GM18867 (cell line): ENCODE results near the gene THEMIS2.

ENCODE experiments used
- ATAC-seq: cut with Tn5 transposase; IDR thresholded peaks from one replicate; pipeline ENCODE4 v1.9.1; 2021; ENCODE audit warnings: mild to moderate bottlenecking, moderate library complexity; ENCODE audit not compliant: unreplicated experiment

THEMIS2 gene

GRCh38 chr1:27885114-27885528, 12.8 kb downstream of the THEMIS2 start:
- no peak for ATAC-seq

GRCh38 chr1:27885621-27886352, 13.4 kb downstream of the THEMIS2 start:
- ATAC-seq, result no peak

DNA sequence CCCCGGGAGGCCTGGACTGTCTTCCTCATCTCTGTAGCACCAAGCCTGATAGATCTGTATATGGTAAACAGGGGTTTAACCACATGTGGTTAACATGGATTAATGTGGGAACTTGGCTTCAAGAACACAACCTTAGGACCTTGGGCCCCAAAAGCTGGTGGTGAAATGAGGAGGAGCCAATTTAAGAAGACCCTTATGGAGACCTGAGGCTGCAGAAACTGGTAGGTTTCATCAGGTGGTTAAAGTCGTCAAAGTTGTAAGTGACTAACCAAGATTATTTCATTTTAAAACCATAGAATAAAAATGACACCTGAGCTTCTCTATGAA, 14.0 kb downstream of the THEMIS2 start:
- ATAC-seq, result no peak

- ATAC-seq, result no peak
Measured at GRCh38 chr1:27886744-27887143, 14.4 kb downstream of the THEMIS2 start.

DNA sequence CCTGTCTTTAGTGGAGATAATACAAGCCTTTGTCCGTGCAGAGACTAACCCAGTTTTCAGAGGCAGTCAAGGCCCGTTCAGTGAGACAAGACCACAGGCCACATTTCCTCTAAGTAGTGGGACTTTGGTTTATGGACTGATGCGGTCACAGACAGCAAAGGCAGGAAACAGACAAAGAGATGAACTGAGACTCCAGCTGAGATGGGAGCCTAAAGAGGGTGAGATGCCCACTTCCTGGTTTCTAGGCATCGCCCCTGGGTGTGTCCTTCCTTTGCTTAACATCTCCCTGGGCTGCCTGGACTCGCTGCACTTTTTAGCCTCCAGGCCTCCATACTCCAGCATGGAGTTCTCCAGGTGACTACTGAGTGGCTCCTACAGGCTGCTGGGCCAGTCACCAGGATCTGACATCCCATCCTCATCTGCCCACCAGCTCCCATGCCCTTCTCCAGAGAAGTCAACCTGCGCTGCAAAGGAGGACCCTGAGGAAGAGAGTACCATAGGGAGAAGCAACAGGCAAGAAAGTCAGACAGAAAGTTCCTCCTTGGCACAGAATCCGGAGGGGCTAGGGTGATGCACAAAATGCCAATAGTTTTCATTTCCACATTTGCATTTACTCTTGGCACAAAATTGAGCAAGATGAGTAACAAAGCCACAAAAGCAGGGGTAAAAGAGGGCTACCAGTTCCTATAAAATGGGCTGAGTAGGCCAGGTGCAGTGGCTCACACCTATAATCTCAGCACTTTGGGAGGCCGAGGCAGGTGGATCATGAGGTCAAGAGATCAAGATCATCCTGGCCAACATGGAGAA, 15.1 kb downstream of the THEMIS2 start:
- no peak for ATAC-seq

GRCh38 chr1:27889506-27889905, 17.2 kb downstream of the THEMIS2 start:
- no peak for ATAC-seq

DNA sequence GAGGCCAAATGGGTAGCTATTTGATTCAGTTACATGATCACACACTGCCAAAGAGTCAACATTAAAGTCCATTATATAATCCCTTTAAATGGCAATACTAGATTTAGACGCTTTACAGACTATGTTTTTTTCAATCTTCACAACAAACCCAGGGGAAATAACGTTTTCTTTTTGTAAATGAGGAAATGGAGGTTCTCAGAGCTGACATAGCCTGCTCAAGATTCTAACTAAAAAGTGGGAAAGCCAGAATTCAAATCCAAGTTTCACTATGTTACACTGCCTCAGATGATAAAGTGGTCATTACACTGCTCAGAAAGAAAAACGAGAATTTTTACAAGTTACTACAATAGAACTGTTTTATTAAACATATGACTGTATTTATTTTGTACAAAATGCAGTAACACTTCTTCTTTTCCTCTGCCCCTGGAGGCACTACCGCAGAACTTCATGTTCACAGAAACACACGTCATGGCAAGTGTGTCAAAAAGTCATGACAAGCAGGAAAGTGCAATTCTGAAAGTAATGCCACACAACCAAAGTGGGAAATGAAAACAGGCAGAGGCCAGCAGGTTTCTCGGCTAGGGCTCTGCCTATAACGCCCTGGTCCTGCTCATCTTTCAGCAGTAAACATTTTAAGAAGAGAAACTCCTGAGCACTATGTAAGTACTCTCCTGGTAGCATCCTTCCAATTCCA, 19.0 kb downstream of the THEMIS2 start:
- peak; percentile 43 for ATAC-seq

- no peak for ATAC-seq
Measured at GRCh38 chr1:27894521-27894920, 22.2 kb downstream of the THEMIS2 start.

DNA sequence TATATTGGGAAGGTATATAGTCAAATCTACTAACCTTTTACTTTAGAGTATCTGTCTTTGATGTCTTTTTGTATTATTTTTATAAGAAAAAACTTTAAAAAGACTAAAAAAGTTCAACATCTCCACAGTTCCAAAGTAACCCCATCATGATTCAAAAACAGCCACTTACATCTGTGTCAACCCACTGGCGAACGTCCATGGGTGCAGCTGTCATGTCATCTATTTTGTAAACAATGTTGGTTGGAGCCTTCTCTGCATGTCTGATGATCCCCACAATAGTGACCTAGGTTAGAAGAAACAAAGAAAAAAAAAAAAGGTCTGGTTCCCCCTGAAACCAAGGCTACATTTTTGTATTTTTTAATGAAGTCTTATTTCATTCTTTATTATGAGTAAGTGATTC, 34.4 kb downstream of the THEMIS2 start:
- no peak for ATAC-seq

GRCh38 chr1:27912429-27912828, 40.1 kb downstream of the THEMIS2 start:
- no peak for ATAC-seq

DNA sequence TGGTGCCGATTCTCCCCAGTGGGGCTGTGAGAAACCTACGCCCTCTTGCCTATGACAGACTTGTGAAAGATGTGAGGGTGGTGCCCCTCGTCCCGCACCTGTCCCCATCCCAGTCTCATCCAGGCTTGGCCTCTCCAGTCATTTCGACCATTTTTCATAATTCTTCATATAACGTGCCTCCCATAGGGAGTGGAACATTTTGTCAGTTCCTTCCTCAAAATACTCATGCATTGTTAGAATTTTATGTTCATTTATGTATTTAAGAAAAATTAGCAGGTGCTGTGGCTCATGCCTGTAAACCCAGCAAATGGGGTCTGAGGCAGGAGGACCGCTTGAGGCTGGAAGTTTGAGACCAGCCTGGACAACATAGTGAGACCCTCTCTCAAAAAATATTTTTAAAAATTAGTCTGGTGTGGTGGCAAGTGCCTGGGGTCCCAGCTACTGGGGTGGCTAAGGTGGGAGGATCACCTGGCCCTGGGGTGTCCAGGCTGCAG, 42.8 kb downstream of the THEMIS2 start:
- ATAC-seq, result no peak

- ATAC-seq, result no peak
Measured at GRCh38 chr1:27922272-27922671, 49.9 kb downstream of the THEMIS2 start.

DNA sequence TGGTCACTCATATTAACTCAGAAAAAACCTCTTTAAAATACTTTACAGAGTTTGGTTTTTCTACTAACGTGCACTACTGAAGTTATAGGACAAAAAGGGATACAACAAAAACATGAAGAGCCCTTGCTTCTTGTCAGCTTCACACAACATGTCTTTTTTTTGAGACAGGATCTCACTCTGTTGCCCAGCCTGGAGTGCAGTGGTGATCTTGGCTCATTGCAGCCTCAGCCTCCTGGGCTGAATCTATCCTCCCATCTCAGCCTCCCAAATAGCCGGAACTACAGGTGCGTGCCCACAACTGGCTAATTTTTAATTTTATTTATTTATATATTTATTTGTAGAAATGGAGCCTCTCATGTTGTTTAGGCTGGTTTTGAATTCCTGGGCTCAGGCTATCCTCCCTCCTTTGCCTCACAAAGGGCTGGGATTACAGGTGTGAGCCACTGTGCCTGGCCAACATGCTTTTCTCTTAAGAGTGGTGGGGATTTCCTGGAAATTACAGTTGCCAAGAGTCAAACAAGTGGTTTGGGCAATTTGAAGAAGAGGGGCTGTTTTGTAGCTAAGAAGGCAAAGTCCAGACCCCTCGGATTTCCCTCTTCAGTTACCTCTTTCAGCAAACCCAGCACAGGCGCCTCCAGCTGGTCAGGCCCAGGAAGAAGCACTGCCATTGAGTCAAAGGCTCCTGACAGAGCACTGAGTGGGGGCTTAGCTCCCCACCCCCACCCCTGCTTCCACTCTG, 56.0 kb downstream of the THEMIS2 start:
- no peak for ATAC-seq

DNA sequence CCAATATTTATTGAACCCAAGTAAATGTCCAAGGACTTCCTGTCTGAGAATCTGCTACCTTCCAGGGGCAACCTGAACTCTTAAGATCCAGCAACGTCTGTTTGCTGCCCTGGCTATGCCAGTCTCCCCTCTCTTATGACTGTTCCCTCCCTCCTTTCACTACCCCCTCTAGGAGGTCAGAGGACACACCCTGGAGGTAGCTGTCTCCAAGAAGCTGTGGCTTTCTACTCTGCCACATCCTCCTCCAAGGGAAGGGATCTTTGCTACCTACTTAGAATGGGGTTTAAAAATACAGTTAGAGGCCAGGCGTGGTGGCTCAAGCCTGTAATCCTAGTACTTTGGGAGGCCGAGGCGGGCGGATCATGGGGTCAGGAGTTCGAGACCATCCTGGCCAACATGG, 58.8 kb downstream of the THEMIS2 start:
- no peak for ATAC-seq

DNA sequence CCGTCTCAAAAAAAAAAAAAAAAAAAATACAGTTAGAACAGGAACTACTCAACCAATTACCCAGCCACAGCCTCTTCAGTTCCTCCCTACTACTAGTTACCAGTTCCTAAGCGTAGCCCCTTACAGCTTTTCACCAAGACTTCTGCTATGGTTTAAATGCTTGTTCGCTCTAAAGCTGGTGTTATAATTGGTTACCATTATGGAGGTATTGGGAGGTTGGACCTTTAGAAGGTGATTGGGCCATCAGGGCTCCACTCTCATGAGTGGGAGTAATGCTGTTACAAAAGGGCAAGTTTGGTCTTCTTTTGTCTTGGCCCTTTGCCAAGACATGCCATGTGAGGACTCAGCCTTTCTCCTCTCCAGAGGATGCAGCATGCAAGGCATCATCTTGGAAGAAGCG, 59.4 kb downstream of the THEMIS2 start:
- ATAC-seq, result no peak

GRCh38 chr1:27934818-27935549, 62.6 kb downstream of the THEMIS2 start, which contains the start of gene SMPDL3B:
SMPDL3B (plus strand) TSS chr1:27935000; CDS start chr1:27935184, 184 bp downstream.
- ATAC-seq, result no peak

GRCh38 chr1:27935721-27936120, 63.4 kb downstream of the THEMIS2 start:
- no peak for ATAC-seq
